Neural progenitor cell (in vitro differentiated cells): Measurements from ENCODE around the gene HOXB7. TPM values are rescaled to one million over a fixed set of nuclear protein-coding genes. Genes with fewer than 3 reads are reported as not detected.

Source experiments
- DNase-seq: peaks from one replicate; pipeline ENCODE4 v3.0.0-alpha.2; 2016; ENCODE audit warnings: low spot score
- H2AFZ ChIP-seq: fragments of 200-600 bp; sonication (generic); replicated peaks from 2 replicates; pipeline ENCODE4 v1.6.1; 2016; ENCODE audit warnings: antibody characterized with exemption
- H3F3A ChIP-seq: fragments of 200-600 bp; sonication (generic); 2 replicates; pipeline ENCODE4 v1.6.1; 2016; ENCODE audit warnings: antibody characterized with exemption, low read depth
- H3K27ac ChIP-seq: fragments of 200-600 bp; sonication (generic); 2 replicates; pipeline ENCODE4 v1.5.1; 2016; ENCODE audit warnings: mild to moderate bottlenecking
- H3K27me3 ChIP-seq: fragments of 200-600 bp; sonication (generic); 2 replicates; pipeline ENCODE4 v1.6.1; 2016; ENCODE audit warnings: mild to moderate bottlenecking, moderate library complexity
- H3K36me3 ChIP-seq: fragments of 200-600 bp; sonication (generic); 2 replicates; pipeline ENCODE4 v1.5.1; 2016
- H3K4me1 ChIP-seq: fragments of 200-600 bp; sonication (generic); 2 replicates; pipeline ENCODE4 v1.6.1; 2016; ENCODE audit warnings: mixed run types
- H3K4me2 ChIP-seq: fragments of 200-600 bp; sonication (generic); 2 replicates; pipeline ENCODE4 v1.6.1; 2016
- H3K4me3 ChIP-seq: fragments of 200-600 bp; sonication (generic); 2 replicates; pipeline ENCODE4 v1.5.1; 2016
- H3K79me2 ChIP-seq: fragments of 200-600 bp; sonication (generic); 2 replicates; pipeline ENCODE4 v1.6.1; 2016; ENCODE audit warnings: low read depth
- H3K9ac ChIP-seq: fragments of 200-600 bp; sonication (generic); 2 replicates; pipeline ENCODE4 v1.6.1; 2016
- H3K9me3 ChIP-seq: fragments of 200-600 bp; sonication (generic); 2 replicates; pipeline ENCODE4 v1.5.1; 2016; ENCODE audit warnings: low read depth
- H4K20me1 ChIP-seq: fragments of 200-600 bp; sonication (generic); 2 replicates; pipeline ENCODE4 v1.6.1; 2016; ENCODE audit warnings: low read depth
- H3K27ac Mint-ChIP-seq: 3 replicates; pipeline ENCODE4 v1.8.0; 2021; ENCODE audit warnings: mixed read lengths
- H3K27me3 Mint-ChIP-seq: 2 replicates; pipeline ENCODE4 v1.8.0; 2022; ENCODE audit warnings: low read depth, mild to moderate bottlenecking, inconsistent platforms, moderate library complexity, mixed read lengths; ENCODE audit not compliant: insufficient read depth
- H3K36me3 Mint-ChIP-seq: 3 replicates; pipeline ENCODE4 v1.8.0; 2021; ENCODE audit warnings: mixed read lengths
- H3K4me1 Mint-ChIP-seq: 3 replicates; pipeline ENCODE4 v1.8.0; 2021; ENCODE audit warnings: mixed read lengths
- H3K4me3 Mint-ChIP-seq: 3 replicates; pipeline ENCODE4 v1.8.0; 2021; ENCODE audit warnings: mild to moderate bottlenecking, moderate library complexity, mixed read lengths
- H3K9me3 Mint-ChIP-seq: 3 replicates; pipeline ENCODE4 v1.8.0; 2020; ENCODE audit warnings: mixed read lengths
- EZH2 ChIP-seq: fragments of 200-600 bp; sonication (generic); IDR thresholded peaks from 2 replicates; pipeline ENCODE4 v1.6.1; 2017; ENCODE audit warnings: antibody characterized with exemption, mild to moderate bottlenecking, moderate library complexity
- EZH2phosphoT487 ChIP-seq: fragments of 200-600 bp; sonication (generic); IDR thresholded peaks from 2 replicates; pipeline ENCODE4 v1.6.1; 2017; ENCODE audit warnings: antibody characterized with exemption
- total RNA-seq: library from RNA; depleted of rRNA; stranded (reverse); fragments of >200 nt; gene quantifications from 2 replicates; pipeline ENCODE4 v1.2.3, GENCODE V29; 2015; ENCODE audit warnings: low replicate concordance
- TF ChIP-seq, protein P1 (sequence below): fragments of 200-600 bp; sonication (generic); IDR thresholded peaks from 2 replicates; pipeline ENCODE4 v1.5.1; 2017; ENCODE audit warnings: antibody characterized with exemption, mild to moderate bottlenecking

HOXB7 gene
- total RNA-seq, 1 donor from 2014 or later: not detected

GRCh38 chr17:48563867-48564187, 47.0 kb downstream of the HOXB7 start:
- H2AFZ ChIP-seq: no peak overlapping the region
- DNase-seq: no peak
- no peak overlapping the region for H3K4me3 ChIP-seq
- H3K27ac ChIP-seq: no peak overlapping the region
- no peaks in the 10 kb centered on the region for H3K4me1 ChIP-seq
- H3K79me2 ChIP-seq: no peaks in the 10 kb centered on the region
- Mint-ChIP-seq H3K4me1 (no peaks in the 10 kb centered on the region), H3K27ac (no peak overlapping the region), H3K36me3 (no peaks in the 10 kb centered on the region), H3K4me3 (peak overlapping the region; percentile 16), H3K9me3 (peaks cover 3% of the 10 kb centered on the region), H3K27me3 (peaks cover 50% of the 10 kb centered on the region)
- no peaks in the 10 kb centered on the region for H3K9me3 ChIP-seq
- no peak overlapping the region for H3K9ac ChIP-seq
- peak; percentile 89 for TF ChIP-seq EZH2
- TF ChIP-seq, protein P1, sequence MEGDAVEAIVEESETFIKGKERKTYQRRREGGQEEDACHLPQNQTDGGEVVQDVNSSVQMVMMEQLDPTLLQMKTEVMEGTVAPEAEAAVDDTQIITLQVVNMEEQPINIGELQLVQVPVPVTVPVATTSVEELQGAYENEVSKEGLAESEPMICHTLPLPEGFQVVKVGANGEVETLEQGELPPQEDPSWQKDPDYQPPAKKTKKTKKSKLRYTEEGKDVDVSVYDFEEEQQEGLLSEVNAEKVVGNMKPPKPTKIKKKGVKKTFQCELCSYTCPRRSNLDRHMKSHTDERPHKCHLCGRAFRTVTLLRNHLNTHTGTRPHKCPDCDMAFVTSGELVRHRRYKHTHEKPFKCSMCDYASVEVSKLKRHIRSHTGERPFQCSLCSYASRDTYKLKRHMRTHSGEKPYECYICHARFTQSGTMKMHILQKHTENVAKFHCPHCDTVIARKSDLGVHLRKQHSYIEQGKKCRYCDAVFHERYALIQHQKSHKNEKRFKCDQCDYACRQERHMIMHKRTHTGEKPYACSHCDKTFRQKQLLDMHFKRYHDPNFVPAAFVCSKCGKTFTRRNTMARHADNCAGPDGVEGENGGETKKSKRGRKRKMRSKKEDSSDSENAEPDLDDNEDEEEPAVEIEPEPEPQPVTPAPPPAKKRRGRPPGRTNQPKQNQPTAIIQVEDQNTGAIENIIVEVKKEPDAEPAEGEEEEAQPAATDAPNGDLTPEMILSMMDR: no peak
- TF ChIP-seq EZH2phosphoT487: peak; percentile 73
- H3K4me2 ChIP-seq: no peak overlapping the region
- no peaks in the 10 kb centered on the region for H3K36me3 ChIP-seq
- H4K20me1 ChIP-seq: peaks cover 94% of the 10 kb centered on the region
- H3F3A ChIP-seq: no peaks in the 10 kb centered on the region
- peaks cover 100% of the 10 kb centered on the region for H3K27me3 ChIP-seq

- Histone ChIP-seq H3K4me1 (no peaks in the 10 kb centered on the region), H3K79me2 (no peaks in the 10 kb centered on the region), H3K4me3 (no peak overlapping the region), H3K9me3 (no peaks in the 10 kb centered on the region), H3F3A (no peaks in the 10 kb centered on the region), H3K4me2 (no peak overlapping the region), H3K36me3 (no peaks in the 10 kb centered on the region), H3K27ac (no peak overlapping the region), H3K9ac (no peak overlapping the region), H2AFZ (no peak overlapping the region), H4K20me1 (peaks cover 94% of the 10 kb centered on the region), H3K27me3 (peaks cover 100% of the 10 kb centered on the region)
- H3K9me3 Mint-ChIP-seq: peaks cover 3% of the 10 kb centered on the region
- TF ChIP-seq EZH2: no peak
- peak; percentile 24 for TF ChIP-seq EZH2phosphoT487
- TF ChIP-seq, protein P1: no peak
- DNase-seq: no peak
- no peak overlapping the region for H3K27ac Mint-ChIP-seq
- peak overlapping the region; percentile 16 for H3K4me3 Mint-ChIP-seq
- H3K4me1 Mint-ChIP-seq: no peaks in the 10 kb centered on the region
- peaks cover 54% of the 10 kb centered on the region for H3K27me3 Mint-ChIP-seq
- H3K36me3 Mint-ChIP-seq: no peaks in the 10 kb centered on the region
These were observed 47.4 kb downstream of the HOXB7 start for GRCh38 chr17:48563385-48563838.

GRCh38 chr17:48562934-48563333, 47.9 kb downstream of the HOXB7 start:
- no peak overlapping the region for H3K4me3 ChIP-seq
- peaks cover 59% of the 10 kb centered on the region for H3K27me3 Mint-ChIP-seq
- no peaks in the 10 kb centered on the region for H3K79me2 ChIP-seq
- H3K9me3 Mint-ChIP-seq: peaks cover 3% of the 10 kb centered on the region
- H3K9me3 ChIP-seq: no peaks in the 10 kb centered on the region
- no peaks in the 10 kb centered on the region for H3K4me1 Mint-ChIP-seq
- H3K27ac Mint-ChIP-seq: no peak overlapping the region
- no peak overlapping the region for H3K9ac ChIP-seq
- H3K4me3 Mint-ChIP-seq: no peak overlapping the region
- no peaks in the 10 kb centered on the region for H3K36me3 ChIP-seq
- H3K27ac ChIP-seq: no peak overlapping the region
- no peak overlapping the region for H2AFZ ChIP-seq
- H3K4me2 ChIP-seq: no peak overlapping the region
- TF ChIP-seq EZH2 (no peak), EZH2phosphoT487 (no peak)
- TF ChIP-seq, protein P1: no peak
- H4K20me1 ChIP-seq: peaks cover 94% of the 10 kb centered on the region
- no peaks in the 10 kb centered on the region for H3K36me3 Mint-ChIP-seq
- H3K4me1 ChIP-seq: no peaks in the 10 kb centered on the region
- H3F3A ChIP-seq: no peaks in the 10 kb centered on the region
- no peak for DNase-seq
- peaks cover 100% of the 10 kb centered on the region for H3K27me3 ChIP-seq
